Stimulated activated CD8-positive, alpha-beta memory T cell treated with anti-CD3 and anti-CD28 coated beads, Interleukin-12 subunit alpha, Interleukin-12 subunit beta, amount 100 ng/mL, for 1 hour (primary cell): Measurements from ENCODE around the gene SHOX.
"Not testable (repeated sequence)": the region's sequence is repeated elsewhere in the genome, so short reads cannot be mapped to it uniquely, and the experiment has no call there.

ENCODE experiments used
- DNase-seq: peaks from one replicate; pipeline ENCODE4 v3.0.0-alpha.2; 2020; ENCODE audit warnings: low read depth

Gene SHOX

GRCh38 chrX:621705-622503, 8.7 kb upstream of the SHOX start:
- no peak for DNase-seq

GRCh38 chrX:622802-623201, 7.8 kb upstream of the SHOX start:
- not testable (repeated sequence) for DNase-seq

- DNase-seq, result no peak
These were observed 7.4 kb upstream of the SHOX start for GRCh38 chrX:623268-623598.

- DNase-seq, result no peak
These were observed 6.8 kb upstream of the SHOX start for GRCh38 chrX:623599-624315.

GRCh38 chrX:625137-625691, 5.4 kb upstream of the SHOX start:
- no peak for DNase-seq

GRCh38 chrX:626047-626446, 4.5 kb upstream of the SHOX start:
- DNase-seq, result not testable (repeated sequence)

- DNase-seq, result no peak
These were observed 3.7 kb upstream of the SHOX start for GRCh38 chrX:626745-627509.

GRCh38 chrX:627510-627981, 3.0 kb upstream of the SHOX start:
- no peak for DNase-seq

- no peak for DNase-seq
These were observed 2.6 kb upstream of the SHOX start for GRCh38 chrX:627995-628394.

GRCh38 chrX:629230-630006, 1.2 kb upstream of the SHOX start:
- DNase-seq, result no peak

- no peak for DNase-seq
These were observed 482 bp upstream of the SHOX start for GRCh38 chrX:630007-630611.

GRCh38 chrX:631802-632365, 1.3 kb downstream of the SHOX start:
- DNase-seq, result no peak

- DNase-seq, result no peak
These were observed 1.9 kb downstream of the SHOX start for GRCh38 chrX:632366-633042.

- no peak for DNase-seq
These were observed 2.7 kb downstream of the SHOX start for GRCh38 chrX:633043-633984.

GRCh38 chrX:633985-634958, 3.7 kb downstream of the SHOX start:
- no peak for DNase-seq

GRCh38 chrX:635428-636090, 5.0 kb downstream of the SHOX start:
- DNase-seq, result no peak

- no peak for DNase-seq
These were observed 6.5 kb downstream of the SHOX start for GRCh38 chrX:636981-637659.
